ENCODE data around the gene TSPAN15.

TSPAN15 gene

DNA sequence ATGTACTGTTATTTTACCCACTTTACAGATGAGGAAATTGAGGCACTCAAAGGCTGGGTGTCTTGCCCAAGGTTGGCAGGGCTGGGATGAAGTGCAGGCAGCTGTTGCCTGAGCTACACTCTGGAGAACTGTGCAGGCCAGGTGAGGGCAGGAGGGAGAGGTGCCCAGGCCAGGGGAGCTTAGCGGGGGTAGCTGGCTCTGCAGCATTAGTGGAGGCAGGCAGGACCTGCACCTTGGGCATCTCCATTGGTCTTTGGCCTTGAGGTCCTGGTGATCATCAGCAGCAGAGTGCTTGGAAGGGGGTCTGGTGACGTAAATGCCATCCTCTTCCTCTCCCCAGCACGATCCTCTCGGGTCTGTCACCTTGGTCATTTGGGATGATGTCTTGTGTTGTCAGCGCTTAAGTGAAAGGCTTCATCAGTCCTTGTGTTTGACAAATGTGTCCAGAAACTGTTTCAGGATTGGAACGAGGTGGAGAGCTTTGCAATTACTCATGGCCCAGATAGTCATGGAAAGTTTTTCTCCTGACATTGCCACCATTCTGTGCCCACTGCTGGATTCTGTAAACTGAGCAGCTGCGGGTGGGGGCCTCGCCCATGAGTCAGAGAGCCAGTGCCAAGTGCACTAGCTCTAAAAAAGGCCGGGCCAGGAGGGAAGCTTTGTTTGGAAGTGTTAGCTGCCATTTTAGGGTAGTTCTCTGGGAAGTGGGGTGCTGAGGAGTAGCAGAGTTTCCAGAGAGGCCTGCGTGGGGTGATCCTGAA is 47.6 kb downstream of the TSPAN15 start:
- H3K4me1 ChIP-seq (ENCODE audit: control insufficient read depth, insufficient read depth, low read length, poor library complexity, severe bottlenecking) = peaks cover 5% of the 10 kb centered on the region
- WGBS, 2 experiments (ENCODE audit: insufficient coverage in 2 of 2) = 88 to 94% methylated on average over 6 of the region's 10 CpGs
- H3K9me3 ChIP-seq (ENCODE audit: control insufficient read depth, low read length) = no peaks in the 10 kb centered on the region
- no peaks in the 10 kb centered on the region for H3K36me3 ChIP-seq (ENCODE audit: control insufficient read depth, insufficient read depth, low read length)
- H3K4me3 ChIP-seq (ENCODE audit: extremely low read depth, insufficient read depth, low read length, poor library complexity, severe bottlenecking) = no peak overlapping the region
- no peak overlapping the region for H3K27ac ChIP-seq (ENCODE audit: low read depth, low read length, severe bottlenecking)

DNA sequence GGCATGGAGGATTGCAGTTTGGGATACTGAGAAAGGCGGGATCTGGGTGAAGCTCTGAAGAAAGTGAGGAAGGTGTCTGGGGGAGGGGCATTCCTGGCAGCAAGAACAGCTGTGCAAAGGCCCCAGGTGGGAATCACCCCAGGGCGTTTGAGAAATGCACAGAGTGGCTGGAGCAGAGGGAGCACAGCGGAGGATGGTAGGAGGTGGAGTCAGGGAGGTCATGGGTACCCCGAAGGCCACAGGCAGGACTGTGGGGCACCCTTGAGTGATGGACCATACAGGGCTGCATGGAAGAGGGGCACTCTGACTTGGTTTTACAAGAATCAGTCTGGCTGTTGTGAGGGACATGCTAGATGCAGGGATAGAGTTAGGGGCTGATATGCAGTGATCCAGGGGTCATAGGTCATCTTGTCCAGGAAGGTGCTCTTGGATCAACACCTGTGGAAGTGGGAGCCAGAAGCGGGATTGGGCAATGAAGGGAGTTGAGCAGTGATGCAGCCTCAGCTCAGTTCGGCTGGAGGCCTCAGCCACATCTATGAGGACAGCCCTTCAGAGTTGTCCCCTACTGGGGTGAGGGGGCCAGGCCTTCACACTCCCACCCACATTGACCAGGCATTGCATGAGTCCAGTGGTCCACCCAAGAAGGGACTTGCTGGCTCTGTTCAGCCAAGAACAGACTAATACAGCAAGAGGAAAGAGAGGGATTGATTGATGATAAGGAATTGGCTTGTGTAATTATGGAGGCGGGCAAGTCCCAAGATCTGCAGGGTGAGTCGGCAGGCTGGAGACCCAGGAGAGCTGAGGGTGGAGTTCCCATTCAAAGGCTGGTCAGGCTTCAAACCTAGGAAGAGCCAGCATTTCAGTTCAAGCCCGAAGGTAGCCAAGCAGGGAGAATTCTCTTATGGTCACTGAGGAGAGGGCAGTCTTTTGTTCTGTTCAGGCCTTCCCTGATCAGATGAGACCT is 48.7 kb downstream of the TSPAN15 start:
- no peak overlapping the region for H3K4me3 ChIP-seq (ENCODE audit: extremely low read depth, insufficient read depth, low read length, poor library complexity, severe bottlenecking)
- H3K4me1 ChIP-seq (ENCODE audit: control insufficient read depth, insufficient read depth, low read length, poor library complexity, severe bottlenecking) = no peaks in the 10 kb centered on the region
- no peak overlapping the region for H3K27ac ChIP-seq (ENCODE audit: low read depth, low read length, severe bottlenecking)
- 83 to 87% methylated on average over 8 of the region's 9 CpGs for WGBS, 2 experiments (ENCODE audit: insufficient coverage in 2 of 2)
- no peaks in the 10 kb centered on the region for H3K36me3 ChIP-seq (ENCODE audit: control insufficient read depth, insufficient read depth, low read length)
- H3K9me3 ChIP-seq (ENCODE audit: control insufficient read depth, low read length) = no peaks in the 10 kb centered on the region

DNA sequence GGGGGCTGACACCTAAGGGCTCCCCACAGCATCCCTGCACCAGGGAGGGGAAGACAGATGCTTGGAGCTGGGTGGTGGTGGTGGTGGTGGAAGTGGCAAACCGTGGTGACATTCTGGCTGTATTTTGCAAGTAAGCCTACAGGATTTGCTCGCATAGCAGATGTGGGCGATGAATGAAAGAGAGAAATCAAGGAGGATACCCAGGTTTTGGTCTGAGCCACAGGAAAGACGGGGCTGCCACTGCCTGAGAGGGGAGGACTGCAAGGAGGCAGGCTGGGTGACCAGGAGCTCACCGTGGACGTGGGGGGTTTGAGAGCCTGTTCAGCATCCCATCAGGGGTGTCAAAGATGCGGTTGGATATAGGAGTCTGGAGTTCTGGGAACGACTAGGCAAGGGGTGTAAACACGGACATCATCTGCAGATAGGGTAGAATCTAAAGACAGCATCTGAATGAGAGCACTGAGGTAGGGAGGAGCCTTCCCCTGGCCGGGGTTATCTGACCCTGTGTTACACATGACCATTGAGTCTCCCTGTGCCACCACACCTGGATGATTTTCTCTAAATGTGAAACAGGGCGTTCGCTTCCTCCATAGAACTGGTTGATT is 49.7 kb downstream of the TSPAN15 start:
- Histone ChIP-seq H3K4me1 (ENCODE audit: control insufficient read depth, insufficient read depth, low read length, poor library complexity, severe bottlenecking) (no peaks in the 10 kb centered on the region), H3K4me3 (ENCODE audit: extremely low read depth, insufficient read depth, low read length, poor library complexity, severe bottlenecking) (no peak overlapping the region), H3K36me3 (ENCODE audit: control insufficient read depth, insufficient read depth, low read length) (no peaks in the 10 kb centered on the region), H3K9me3 (ENCODE audit: control insufficient read depth, low read length) (no peaks in the 10 kb centered on the region), H3K27ac (ENCODE audit: low read depth, low read length, severe bottlenecking) (no peak overlapping the region)
- WGBS, 2 experiments (ENCODE audit: insufficient coverage in 2 of 2) = 85 to 95% methylated on average over 8 to 12 of the region's 12 CpGs

DNA sequence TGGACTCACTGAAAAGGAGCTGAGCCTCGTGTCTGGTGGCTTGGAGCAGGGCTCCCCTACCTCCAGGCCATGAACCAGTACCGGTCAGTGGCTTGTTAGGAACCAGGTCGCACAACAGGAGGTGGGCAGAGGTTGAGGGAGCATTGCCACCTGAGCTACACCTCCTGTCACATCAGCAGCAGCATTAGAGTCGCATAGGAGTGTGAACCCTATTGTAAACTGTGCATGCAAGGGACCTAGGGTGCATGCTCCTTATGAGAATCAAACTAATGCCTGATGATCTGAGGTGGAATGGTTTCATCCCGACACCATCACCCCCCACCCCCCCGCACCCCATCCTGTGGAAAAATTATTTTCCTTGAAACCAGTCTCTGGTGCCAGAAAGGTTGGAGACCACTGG is 50.4 kb downstream of the TSPAN15 start:
- H3K27ac ChIP-seq (ENCODE audit: low read depth, low read length, severe bottlenecking) = no peak overlapping the region
- H3K9me3 ChIP-seq (ENCODE audit: control insufficient read depth, low read length) = no peaks in the 10 kb centered on the region
- no peaks in the 10 kb centered on the region for H3K4me1 ChIP-seq (ENCODE audit: control insufficient read depth, insufficient read depth, low read length, poor library complexity, severe bottlenecking)
- no peak overlapping the region for H3K4me3 ChIP-seq (ENCODE audit: extremely low read depth, insufficient read depth, low read length, poor library complexity, severe bottlenecking)
- WGBS, 2 experiments (ENCODE audit: insufficient coverage in 2 of 2) = 80 to 96% methylated on average over 1 to 3 of the region's 6 CpGs
- no peaks in the 10 kb centered on the region for H3K36me3 ChIP-seq (ENCODE audit: control insufficient read depth, insufficient read depth, low read length)

DNA sequence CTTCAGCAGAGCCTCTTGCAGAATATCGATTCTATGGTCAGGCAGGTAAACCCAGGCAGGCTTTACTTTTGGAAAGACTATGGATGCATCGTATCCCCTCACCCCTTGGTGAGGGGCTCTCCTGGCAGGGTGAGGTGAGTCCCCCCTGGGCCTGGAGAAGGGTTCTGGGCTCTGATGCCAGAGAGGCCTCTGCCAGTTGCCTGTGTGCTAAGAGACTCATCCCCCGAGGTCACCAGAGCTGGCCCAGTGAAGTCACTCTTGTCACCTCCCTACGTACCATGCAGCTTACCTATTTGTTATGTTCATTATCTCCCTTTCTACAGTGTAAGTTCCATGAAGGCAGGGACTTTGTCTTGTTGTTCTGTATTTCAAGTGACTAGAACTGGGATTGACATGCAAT is 51.3 kb downstream of the TSPAN15 start:
- Histone ChIP-seq H3K27ac (ENCODE audit: low read depth, low read length, severe bottlenecking) (no peak overlapping the region), H3K4me3 (ENCODE audit: extremely low read depth, insufficient read depth, low read length, poor library complexity, severe bottlenecking) (no peak overlapping the region), H3K36me3 (ENCODE audit: control insufficient read depth, insufficient read depth, low read length) (no peaks in the 10 kb centered on the region), H3K4me1 (ENCODE audit: control insufficient read depth, insufficient read depth, low read length, poor library complexity, severe bottlenecking) (no peaks in the 10 kb centered on the region), H3K9me3 (ENCODE audit: control insufficient read depth, low read length) (no peaks in the 10 kb centered on the region)
- 90 to 93% methylated on average over 3 to 4 of the region's 4 CpGs for WGBS, 2 experiments (ENCODE audit: insufficient coverage in 2 of 2)

DNA sequence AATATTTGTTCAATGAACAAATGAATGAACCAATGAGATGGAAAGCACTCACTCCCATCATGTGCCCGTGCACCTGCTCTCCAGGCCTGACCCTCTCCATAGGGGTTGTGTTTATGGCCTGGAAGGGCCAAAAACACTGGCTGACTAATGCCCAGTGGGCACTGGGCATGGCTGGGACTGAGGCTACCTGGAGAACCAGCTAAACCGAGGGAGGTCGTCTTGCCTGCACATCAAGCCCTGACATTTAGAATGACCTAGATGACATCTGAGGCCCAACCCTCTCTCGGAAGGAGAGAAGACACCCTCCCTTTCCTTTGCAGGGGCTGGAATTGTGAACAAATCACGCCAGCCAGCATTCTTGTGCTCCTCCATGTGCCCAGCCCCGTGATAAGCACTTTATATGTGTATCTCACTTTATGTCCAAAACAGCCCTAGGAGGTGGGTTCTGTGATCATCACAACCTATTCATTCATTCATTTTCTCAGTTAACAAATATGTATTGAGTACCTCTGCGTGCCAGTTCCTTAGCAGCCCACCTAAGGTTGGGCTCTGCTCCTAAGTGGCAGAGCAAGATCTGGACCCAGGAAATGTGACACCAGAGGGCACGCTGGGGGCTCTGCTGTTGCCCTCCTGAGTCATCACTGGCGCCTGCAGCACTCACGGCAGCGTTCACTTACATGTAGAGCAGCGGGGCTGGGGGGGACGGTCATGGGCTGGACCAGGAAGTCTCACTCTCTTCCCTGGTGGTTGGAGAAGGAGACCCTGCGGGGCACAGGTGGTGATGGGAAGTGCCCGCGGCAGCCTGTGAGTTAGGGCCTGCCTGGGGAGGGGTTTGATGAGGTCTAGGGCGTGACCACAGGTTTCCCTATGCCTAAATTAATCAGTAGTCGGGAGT is 52.0 kb downstream of the TSPAN15 start:
- Histone ChIP-seq H3K4me1 (ENCODE audit: control insufficient read depth, insufficient read depth, low read length, poor library complexity, severe bottlenecking) (no peaks in the 10 kb centered on the region), H3K36me3 (ENCODE audit: control insufficient read depth, insufficient read depth, low read length) (no peaks in the 10 kb centered on the region), H3K27ac (ENCODE audit: low read depth, low read length, severe bottlenecking) (no peak overlapping the region), H3K9me3 (ENCODE audit: control insufficient read depth, low read length) (no peaks in the 10 kb centered on the region), H3K4me3 (ENCODE audit: extremely low read depth, insufficient read depth, low read length, poor library complexity, severe bottlenecking) (no peak overlapping the region)
- 78 to 79% methylated on average over 12 to 13 of the region's 18 CpGs for WGBS, 2 experiments (ENCODE audit: insufficient coverage in 2 of 2)

DNA sequence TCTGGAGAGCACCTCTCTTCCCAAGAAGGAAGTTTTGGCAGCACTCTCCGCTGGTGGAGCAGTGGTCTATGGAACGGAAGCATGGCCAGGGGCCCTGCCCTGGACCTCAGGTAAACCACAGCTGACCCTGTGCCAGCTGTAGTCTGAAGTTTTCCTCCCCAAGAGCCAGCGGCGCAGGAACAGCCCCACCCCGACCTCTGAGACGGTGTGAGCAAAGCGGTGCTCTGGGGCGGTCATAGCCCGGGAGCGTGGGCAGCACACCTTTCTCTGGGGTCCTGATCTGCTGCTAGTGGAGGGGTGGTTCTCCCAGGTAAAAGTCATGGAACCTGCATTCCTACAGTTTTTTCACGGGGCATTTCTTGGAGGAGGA is 52.6 kb downstream of the TSPAN15 start:
- Histone ChIP-seq H3K9me3 (ENCODE audit: control insufficient read depth, low read length) (no peaks in the 10 kb centered on the region), H3K4me1 (ENCODE audit: control insufficient read depth, insufficient read depth, low read length, poor library complexity, severe bottlenecking) (no peaks in the 10 kb centered on the region), H3K4me3 (ENCODE audit: extremely low read depth, insufficient read depth, low read length, poor library complexity, severe bottlenecking) (no peak overlapping the region), H3K36me3 (ENCODE audit: control insufficient read depth, insufficient read depth, low read length) (no peaks in the 10 kb centered on the region), H3K27ac (ENCODE audit: low read depth, low read length, severe bottlenecking) (no peak overlapping the region)
- 87 to 96% methylated on average over 2 to 11 of the region's 11 CpGs for WGBS, 2 experiments (ENCODE audit: insufficient coverage in 2 of 2)

DNA sequence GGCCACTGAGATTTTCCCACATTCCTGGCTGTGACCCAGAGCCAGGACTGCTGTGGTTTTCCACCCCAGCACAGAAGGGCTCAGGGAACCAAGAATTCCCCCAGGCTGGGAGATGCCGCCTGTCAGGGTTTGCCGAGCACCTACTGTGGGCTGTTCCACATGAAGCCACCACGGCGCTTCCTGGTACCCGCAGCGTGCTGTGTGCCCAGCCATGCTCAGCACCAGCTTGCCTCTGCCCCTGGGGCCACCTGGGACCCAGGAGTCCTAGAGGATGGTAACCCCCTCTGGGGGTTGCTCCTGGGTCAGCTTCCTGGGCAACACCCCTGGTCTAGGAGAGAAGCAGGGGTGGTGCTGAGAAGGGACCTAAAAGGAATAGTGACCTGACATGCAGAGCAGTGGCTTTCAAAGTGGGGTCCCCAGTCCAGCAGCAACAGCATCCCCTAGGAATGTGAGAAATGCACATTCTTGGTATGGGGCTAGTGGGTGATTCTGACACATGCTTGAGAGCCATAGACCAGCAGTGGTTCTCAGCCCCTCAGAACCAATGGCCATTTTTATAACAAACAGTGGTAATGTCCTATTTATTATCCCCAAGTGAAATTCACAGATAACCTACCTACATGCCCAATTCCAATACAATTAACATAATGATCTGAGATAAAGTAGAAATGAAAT is 53.4 kb downstream of the TSPAN15 start:
- Histone ChIP-seq H3K36me3 (ENCODE audit: control insufficient read depth, insufficient read depth, low read length) (no peaks in the 10 kb centered on the region), H3K4me1 (ENCODE audit: control insufficient read depth, insufficient read depth, low read length, poor library complexity, severe bottlenecking) (no peaks in the 10 kb centered on the region), H3K9me3 (ENCODE audit: control insufficient read depth, low read length) (no peaks in the 10 kb centered on the region), H3K27ac (ENCODE audit: low read depth, low read length, severe bottlenecking) (no peak overlapping the region), H3K4me3 (ENCODE audit: extremely low read depth, insufficient read depth, low read length, poor library complexity, severe bottlenecking) (no peak overlapping the region)
- 89 to 98% methylated on average over 6 of the region's 6 CpGs for WGBS, 2 experiments (ENCODE audit: insufficient coverage in 2 of 2)

DNA sequence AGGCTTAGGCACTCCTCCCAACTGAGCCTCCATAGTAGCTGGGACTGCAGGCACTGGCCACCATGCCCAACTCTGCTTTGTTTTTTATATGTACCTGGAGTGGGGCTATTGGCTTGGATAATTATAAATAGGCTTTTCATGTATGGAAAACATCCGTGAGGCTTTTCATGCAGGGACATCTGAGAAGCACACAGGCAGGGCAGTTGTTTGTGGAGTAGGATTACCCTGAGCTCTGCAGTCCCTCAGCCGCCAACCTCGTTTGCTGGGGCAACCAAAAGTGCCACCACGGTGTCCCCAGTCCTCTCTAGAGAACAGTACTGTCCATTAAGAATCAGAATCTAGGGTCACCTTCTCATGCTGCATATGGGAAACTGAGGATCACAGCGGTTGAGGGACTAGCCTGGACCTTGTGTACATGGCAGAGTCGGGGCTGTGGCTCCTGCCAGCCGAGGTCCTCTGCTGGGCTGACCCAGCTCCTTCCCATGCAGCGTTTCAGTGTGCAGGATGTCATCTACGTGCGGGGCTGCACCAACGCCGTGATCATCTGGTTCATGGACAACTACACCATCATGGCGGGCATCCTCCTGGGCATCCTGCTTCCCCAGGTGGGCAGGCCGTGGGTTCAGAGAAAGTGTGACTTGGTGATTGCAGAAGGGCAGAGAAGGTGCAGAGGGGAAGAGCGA is 54.5 kb downstream of the TSPAN15 start:
- Histone ChIP-seq H3K36me3 (ENCODE audit: control insufficient read depth, insufficient read depth, low read length) (no peaks in the 10 kb centered on the region), H3K4me1 (ENCODE audit: control insufficient read depth, insufficient read depth, low read length, poor library complexity, severe bottlenecking) (no peaks in the 10 kb centered on the region), H3K9me3 (ENCODE audit: control insufficient read depth, low read length) (no peaks in the 10 kb centered on the region), H3K4me3 (ENCODE audit: extremely low read depth, insufficient read depth, low read length, poor library complexity, severe bottlenecking) (no peak overlapping the region), H3K27ac (ENCODE audit: low read depth, low read length, severe bottlenecking) (no peak overlapping the region)
- 83 to 94% methylated on average over 12 to 13 of the region's 15 CpGs for WGBS, 2 experiments (ENCODE audit: insufficient coverage in 2 of 2)

All from mesodermal cell (in vitro differentiated cells).